Measurements from ENCODE around the gene ORMDL3.
"Not testable (repeated sequence)": the region's sequence is repeated elsewhere in the genome, so short reads cannot be mapped to it uniquely, and the experiment has no call there.

Gene ORMDL3

DNA sequence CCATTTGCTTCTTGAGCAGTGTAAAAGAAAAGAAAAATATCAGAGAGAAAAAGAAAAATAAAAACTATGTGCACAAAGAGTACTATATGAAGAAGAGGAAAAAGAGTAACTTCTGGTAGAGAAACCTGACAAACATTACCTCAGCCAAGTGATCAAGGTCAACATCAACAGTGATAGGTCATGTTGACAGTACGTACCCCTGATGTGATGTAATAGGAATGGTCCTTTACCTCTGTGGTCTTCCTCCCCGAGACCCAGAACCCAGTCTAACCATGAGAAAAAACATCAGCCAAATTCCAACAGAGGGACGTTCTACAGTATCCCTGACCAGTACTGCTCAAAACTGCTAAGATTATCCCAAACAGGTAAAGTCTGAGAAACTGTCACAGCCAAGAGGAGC, 13.4 kb downstream of the ORMDL3 start:
- TF ChIP-seq, protein P1, sequence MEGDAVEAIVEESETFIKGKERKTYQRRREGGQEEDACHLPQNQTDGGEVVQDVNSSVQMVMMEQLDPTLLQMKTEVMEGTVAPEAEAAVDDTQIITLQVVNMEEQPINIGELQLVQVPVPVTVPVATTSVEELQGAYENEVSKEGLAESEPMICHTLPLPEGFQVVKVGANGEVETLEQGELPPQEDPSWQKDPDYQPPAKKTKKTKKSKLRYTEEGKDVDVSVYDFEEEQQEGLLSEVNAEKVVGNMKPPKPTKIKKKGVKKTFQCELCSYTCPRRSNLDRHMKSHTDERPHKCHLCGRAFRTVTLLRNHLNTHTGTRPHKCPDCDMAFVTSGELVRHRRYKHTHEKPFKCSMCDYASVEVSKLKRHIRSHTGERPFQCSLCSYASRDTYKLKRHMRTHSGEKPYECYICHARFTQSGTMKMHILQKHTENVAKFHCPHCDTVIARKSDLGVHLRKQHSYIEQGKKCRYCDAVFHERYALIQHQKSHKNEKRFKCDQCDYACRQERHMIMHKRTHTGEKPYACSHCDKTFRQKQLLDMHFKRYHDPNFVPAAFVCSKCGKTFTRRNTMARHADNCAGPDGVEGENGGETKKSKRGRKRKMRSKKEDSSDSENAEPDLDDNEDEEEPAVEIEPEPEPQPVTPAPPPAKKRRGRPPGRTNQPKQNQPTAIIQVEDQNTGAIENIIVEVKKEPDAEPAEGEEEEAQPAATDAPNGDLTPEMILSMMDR (IDR thresholded peaks at IDR 0.05; ENCODE audit: control extremely low read depth, extremely low read depth, low read depth, missing control alignments): no peak
- CTCF ChIA-PET: no interaction called here
- POLR2A ChIA-PET: no interaction called here
- no peak for DNase-seq (ENCODE audit: extremely low spot score)

DNA sequence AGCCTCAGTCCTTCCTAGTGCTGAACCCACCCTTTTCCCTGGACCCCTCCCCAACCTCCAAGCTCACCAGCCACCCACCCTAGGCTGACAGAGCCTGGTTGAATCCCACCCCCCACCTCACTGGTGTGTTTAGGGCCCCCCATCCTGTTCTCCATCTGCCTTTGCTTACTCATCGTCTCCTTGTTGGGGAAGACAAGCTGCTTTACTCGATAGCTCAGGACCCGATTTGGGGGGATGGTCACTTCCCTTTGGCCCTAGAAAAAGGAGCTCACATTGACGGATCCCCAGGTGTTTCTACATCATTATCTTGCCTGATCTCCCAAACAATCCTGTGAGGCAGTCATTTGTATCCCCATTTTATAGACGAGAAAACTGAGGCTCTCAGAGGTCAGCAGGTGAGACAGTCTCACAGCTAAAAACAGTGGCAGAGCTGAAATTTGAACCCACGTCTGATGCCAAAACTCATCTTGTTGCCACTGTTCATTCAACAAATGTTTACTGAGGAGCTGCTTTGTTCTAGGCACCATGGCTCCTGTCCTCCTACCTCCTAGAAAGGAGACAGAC, 18.5 kb downstream of the ORMDL3 start:
- TF ChIP-seq, protein P1 (IDR thresholded peaks at IDR 0.05; ENCODE audit: control extremely low read depth, extremely low read depth, low read depth, missing control alignments): no peak
- ChIA-PET CTCF (interaction anchor here (0.8 to 1.0 kb wide), 2 partner anchors 13 to 15 kb away, joined by 3 to 4 read pairs; no protein-coding TSS in a partner anchor), POLR2A (no interaction called here)
- no peak for DNase-seq (ENCODE audit: extremely low spot score)

GRCh38 chr17:39904990-39905288, 22.5 kb downstream of the ORMDL3 start:
- POLR2A ChIA-PET: no interaction called here
- TF ChIP-seq, protein P1 (IDR thresholded peaks at IDR 0.05; ENCODE audit: control extremely low read depth, extremely low read depth, low read depth, missing control alignments): no peak

DNA sequence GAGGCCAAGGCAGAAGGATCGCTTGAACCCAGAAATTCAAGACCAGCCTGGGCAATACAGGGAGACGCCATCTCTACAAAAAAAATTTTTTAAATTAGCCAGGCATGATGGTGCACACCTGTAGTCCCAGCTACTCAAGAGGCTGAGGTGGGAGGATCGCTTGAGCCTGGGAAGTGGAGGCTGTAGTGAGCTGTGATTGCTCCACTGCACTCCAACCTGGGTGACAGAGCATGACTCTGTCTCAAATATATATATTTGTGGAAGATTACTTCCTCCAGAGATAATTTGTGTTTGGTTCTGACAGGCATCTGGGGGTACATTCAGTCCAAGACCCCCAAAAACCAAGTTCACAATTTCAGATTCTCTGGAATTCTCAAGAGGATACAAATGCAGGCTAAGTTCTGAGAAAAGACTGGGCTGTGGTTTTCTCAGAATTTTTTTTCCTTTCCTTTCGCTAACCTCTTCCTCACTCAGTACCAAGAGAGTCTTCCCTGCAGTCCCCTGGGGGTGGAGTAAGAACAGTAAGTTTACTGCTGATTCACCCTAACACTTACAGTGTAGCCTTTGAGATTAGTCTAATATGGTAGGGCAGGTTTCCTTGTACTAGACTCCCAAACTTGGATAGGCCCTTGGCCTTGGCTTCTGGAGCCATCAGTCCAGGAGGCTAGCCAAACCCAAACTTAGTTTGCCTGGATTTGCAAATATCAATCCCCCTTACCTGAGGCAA, 24.1 kb downstream of the ORMDL3 start:
- ChIA-PET CTCF (interaction anchor here (1.0 to 1.1 kb wide), 2 partner anchors 8 to 76 kb away, joined by 3 read pairs; no protein-coding TSS in a partner anchor), POLR2A (no interaction called here)
- TF ChIP-seq, protein P1 (IDR thresholded peaks at IDR 0.05; ENCODE audit: control extremely low read depth, extremely low read depth, low read depth, missing control alignments): no peak
- DNase-seq (ENCODE audit: extremely low spot score): no peak

More at GRCh38 chr17:39904990-39905288, 22.5 kb downstream of the ORMDL3 start:
- DNase-seq (ENCODE audit: extremely low spot score): no peak
- CTCF ChIA-PET: interaction anchor here (1.1 kb wide), 1 partner anchor 119 kb away, joined by 3 read pairs; no protein-coding TSS in a partner anchor

DNA sequence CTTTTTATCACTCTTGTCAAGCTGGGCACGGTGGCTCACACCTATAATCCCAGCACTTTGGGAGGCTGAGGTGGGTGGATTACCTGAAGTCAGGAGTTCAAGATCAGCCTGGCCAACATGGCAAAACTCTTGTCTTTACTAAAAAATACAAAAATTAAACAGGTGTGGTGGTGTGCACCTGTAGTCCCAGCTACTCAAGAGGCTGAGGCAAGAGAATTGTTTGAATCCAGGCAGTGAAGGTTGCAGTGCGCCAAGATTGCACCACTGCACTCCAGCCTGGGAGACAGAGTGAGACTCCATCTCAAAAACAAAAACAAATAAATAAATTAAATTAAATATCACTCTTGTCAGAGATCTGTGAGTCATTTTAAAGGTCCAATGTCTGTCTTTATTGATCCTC, 25.4 kb downstream of the ORMDL3 start:
- POLR2A ChIA-PET; DNase-seq (ENCODE audit: extremely low spot score); CTCF ChIA-PET: not testable (repeated sequence)

DNA sequence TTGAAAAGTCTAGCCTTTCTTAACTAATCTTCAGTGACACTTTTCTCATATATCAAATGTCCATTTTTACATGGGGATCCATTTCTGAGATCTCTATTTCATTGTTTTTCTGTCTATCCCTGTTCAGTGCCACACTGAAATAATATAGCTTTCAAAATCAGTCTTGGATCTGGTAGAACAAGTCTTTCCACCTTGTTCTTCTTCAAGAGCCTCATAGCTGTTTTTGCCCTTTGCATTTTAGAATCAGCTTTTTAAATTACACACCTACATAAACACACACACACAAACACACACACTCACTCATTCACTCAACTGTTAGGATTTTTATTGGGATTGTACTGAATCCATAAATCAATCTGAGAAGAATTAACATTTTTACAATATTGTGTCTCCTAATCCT, 28.2 kb downstream of the ORMDL3 start:
- POLR2A ChIA-PET: interaction anchor here (0.7 kb wide), 1 partner anchor 346 kb away, joined by 4 read pairs; no protein-coding TSS in a partner anchor
- CTCF ChIA-PET: interaction anchor here (1.1 kb wide), 1 partner anchor 12 kb away, joined by 4 read pairs; no protein-coding TSS in a partner anchor
- no peak for DNase-seq (ENCODE audit: extremely low spot score)
- TF ChIP-seq, protein P1 (IDR thresholded peaks at IDR 0.05; ENCODE audit: control extremely low read depth, extremely low read depth, low read depth, missing control alignments): no peak

- TF ChIP-seq, protein P1 (IDR thresholded peaks at IDR 0.05; ENCODE audit: control extremely low read depth, extremely low read depth, low read depth, missing control alignments): no peak
- no peak for DNase-seq (ENCODE audit: extremely low spot score)
- ChIA-PET POLR2A (no interaction called here), CTCF (interaction anchor here (1.1 to 1.2 kb wide), 2 partner anchors 9 to 11 kb away, joined by 3 to 4 read pairs; no protein-coding TSS in a partner anchor)
These were observed 29.3 kb downstream of the ORMDL3 start for GRCh38 chr17:39898088-39898487.
